Stimulated activated CD8-positive, alpha-beta memory T cell treated with anti-CD3 and anti-CD28 coated beads, Interleukin-4, amount 100 ng/mL, for 24 hours (primary cell): ENCODE results near the gene IGSF3.
A peak's percentile ranks its signal among the peaks of the same experiment; 100 is the strongest.
"Not testable (repeated sequence)": the region's sequence is repeated elsewhere in the genome, so short reads cannot be mapped to it uniquely, and the experiment has no call there.

ENCODE experiments used
- DNase-seq: peaks from one replicate; pipeline ENCODE4 v3.0.0-alpha.2; 2020; ENCODE audit warnings: low read depth

IGSF3 gene

GRCh38 chr1:116595946-116596741, 71.4 kb downstream of the IGSF3 start:
- peak; percentile 13 for DNase-seq

DNA sequence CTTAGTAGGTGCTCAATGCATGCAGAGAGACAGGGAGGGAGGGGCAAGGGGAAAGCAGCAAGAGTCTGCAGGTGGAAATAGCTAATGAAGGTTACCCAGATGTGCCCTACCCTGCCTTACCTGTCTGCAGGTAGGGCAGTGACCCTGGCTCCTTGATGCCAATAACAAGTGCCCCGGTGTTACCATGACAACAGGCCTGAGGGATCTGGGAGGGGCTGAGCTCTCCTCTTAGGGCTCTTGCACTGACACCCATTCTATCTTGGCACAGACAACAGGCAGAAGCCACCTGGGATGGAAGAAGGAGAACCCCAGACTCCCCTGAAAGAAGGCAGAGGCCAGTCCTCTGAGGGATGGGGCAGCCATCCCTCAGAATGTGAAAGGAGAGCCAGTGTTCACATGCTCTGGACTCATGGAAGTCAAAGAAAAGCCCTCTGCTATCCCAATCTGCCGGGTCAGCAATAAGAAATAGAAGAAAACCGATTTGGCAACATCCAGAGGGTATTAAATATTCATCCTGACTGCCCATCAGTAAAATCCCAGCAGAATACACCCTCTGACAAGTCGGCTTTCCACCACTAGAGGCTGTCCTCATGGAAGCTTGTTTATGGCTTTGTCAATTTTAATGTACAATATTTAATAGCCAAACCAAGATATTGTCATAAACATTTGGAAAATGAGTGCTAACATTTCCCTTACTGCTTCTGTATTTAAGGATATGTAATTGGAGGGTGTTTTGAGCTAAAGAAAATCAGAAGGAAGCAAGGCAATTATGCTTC, 72.3 kb downstream of the IGSF3 start:
- DNase-seq: not testable (repeated sequence)

DNA sequence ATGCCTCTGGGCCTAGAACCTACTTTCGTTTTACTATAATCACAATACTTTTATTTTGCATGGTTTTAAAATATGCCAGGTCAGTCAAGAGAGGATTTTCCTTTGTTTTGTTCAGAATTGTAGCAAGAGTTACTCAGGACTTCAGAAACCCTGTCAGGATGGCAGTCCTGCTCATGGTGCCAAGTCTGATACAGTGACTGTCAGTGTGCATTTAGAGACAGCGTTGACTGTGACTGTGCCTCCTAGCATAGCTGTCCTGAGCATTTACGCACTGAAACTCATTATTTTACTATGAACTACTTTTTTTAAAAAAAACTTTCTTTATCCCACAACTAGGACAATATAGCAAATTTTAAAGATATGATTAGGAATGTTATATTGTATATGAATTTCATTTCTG, 73.6 kb downstream of the IGSF3 start:
- not testable (repeated sequence) for DNase-seq

GRCh38 chr1:116593401-116593800, 74.1 kb downstream of the IGSF3 start:
- not testable (repeated sequence) for DNase-seq

- DNase-seq: not testable (repeated sequence)
These were observed 75.5 kb downstream of the IGSF3 start for GRCh38 chr1:116591951-116592605.

DNA sequence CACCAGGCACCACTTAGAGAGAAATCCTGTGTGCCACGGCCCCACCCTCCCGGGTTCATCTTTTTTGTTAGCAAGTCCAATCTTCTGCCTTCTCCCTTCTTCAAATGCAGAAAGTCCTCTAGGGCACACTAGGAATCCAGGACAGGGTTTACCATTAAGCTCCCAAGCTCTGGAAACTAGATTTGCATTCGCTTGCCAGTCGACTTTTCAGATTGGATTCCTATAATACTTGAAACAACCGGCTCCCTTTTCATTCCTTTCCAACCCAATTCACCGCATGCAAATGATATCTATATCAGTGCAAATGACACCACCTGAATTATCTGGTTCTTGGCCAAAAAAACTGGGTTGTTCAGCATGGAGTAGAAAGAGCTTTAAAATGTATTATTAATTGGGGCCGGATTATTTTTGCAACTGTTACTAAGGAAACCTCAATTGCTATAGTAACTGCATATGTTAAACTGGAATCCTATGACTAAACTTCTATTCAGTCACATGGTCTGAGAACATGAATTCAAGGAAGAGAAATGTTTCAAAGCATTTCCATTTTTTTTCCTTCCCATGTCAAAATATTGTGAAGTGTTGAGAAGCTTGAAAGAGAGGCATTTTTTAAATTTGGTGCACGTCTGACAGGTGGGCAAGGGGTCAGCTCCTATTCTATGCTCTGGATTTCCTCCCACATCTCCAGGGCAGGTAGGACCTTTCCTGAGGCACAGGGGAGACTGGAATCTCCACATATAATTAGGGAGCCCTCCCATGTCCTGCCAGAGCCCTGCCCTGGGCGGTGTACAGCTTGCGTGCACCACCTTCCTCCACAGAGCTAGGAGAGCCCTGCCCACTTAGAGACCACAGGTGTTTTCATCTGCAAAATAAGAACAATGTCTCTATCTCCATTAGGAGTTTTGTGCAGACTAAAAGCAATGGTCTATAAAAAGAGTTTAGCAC, 76.3 kb downstream of the IGSF3 start:
- DNase-seq: not testable (repeated sequence)

DNA sequence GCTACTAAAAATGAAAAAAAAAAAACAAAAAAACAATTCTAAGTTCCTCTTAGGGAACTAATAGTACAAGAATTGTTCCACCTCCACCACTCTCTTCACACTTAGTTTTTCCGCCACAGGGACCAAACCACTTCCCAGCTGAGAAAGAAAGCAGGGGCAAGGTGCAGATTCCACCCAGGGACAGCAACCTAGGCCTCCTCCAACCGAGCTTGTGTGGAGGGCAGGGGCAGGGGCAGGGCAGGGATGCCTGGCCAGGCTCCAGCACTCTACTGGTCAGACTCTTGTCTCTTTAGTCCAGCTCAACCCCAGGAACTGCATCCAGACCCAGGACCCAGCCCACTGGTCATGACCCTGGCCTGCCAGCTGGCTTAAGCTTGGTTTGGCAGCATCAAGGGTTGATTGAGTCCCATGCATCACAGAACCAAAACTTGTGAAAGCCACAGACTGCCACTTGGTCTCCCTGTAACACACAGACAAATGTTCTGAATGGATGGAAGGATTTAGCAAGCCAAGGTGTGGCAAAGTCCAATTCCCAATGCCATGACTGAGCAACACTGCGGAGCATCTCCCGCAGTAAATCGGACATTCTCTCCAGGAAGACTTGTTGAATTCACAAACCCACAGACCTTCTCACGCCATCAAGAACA, 77.1 kb downstream of the IGSF3 start:
- not testable (repeated sequence) for DNase-seq

- not testable (repeated sequence) for DNase-seq
These were observed 78.3 kb downstream of the IGSF3 start for GRCh38 chr1:116589101-116589735.

DNA sequence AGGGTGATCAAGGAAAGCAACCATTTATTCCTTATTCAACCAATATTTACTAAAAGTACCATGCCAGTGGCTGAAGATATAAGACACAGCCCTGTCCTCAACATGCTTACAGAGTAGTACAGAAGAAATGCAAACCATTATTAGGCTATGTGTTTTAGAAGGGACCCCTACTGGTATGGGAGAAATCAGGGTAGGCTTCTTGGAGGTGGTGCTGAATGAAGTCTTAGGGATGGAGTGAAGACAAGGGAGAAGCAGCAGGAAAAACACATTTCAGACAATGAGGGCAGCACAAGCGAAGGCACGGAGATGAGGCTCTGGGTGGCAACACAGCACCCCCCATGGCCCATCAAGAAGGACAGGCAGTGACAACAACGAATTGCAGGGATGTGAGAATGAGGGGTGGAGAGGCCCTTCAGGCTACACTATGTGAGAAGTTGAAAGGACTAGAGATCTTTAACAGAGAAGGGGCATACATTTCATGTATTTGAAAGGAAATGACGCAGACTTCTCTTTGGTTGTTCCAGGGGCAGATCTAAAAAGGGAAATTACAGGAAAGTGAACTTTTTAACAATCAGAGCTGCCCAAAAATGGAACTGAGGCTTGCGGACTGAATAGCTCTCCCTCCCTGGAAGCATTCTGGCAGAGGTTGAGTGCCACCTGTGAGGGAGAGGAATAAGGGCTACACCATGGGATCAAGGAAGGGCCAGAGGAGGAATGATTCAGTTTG, 79.9 kb downstream of the IGSF3 start:
- no peak for DNase-seq

DNA sequence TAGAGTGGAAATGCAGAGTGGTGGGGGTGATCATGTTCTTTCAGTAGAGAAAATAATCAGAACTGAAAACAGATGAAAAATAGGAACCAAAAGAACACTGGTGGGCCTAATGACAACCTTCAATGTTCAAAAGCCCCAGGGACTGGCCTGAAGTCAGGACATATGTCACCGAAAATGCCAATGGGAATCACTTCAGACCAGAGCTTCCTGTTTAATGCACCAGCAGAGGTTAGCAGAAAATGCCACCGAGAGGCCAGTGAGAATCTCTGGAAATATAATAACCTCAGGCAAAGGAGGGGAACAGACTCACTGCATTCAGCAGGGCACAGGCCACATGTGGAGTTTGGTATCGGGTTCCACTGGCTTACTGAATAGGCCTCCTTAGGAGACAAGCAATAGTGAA, 80.8 kb downstream of the IGSF3 start:
- DNase-seq: no peak

DNA sequence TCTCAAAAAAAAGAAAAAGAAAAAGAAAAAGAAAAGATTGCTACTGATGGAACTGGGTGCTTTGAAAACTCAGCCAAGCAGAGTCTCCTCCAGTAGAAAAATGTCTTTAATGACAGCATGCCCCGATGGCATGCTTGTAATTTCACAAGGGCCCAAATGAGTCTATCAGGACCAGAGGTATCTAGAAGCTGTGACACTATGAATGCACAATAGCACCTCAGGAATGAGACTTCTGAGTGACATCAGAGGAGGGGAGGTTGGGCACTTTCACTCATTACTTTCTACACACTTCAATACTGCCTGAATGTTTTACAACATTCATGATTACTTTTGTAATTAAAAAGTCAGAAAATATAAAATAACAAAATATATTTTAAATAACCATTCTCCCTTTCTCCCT, 81.6 kb downstream of the IGSF3 start:
- no peak for DNase-seq

DNA sequence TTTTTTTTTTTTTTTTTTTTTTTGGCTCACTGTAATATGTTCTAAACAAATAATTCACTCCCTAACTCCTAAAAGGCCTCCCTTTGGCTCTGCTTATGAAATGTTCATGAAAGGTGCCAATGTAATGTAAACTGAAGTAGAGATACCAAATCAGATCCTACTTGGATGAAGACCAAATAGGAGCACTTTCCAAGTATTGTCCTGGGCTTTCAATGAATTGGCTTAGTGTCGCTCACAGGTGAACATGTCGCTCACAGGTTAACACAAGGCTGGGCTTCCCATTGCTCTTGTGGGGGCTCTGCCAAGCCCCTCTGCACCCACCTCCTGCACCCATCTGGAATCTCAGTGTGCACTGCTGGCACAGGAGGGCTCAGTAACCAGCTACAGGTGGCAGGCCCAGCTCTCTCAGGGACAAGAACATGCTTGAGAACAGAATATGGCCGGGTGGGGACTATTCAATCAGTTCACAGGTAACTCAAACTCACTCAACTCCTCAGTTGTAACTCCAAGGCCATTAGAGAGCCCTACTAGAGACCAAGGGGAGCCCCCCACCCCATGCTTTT, 86.1 kb downstream of the IGSF3 start:
- DNase-seq: no peak

DNA sequence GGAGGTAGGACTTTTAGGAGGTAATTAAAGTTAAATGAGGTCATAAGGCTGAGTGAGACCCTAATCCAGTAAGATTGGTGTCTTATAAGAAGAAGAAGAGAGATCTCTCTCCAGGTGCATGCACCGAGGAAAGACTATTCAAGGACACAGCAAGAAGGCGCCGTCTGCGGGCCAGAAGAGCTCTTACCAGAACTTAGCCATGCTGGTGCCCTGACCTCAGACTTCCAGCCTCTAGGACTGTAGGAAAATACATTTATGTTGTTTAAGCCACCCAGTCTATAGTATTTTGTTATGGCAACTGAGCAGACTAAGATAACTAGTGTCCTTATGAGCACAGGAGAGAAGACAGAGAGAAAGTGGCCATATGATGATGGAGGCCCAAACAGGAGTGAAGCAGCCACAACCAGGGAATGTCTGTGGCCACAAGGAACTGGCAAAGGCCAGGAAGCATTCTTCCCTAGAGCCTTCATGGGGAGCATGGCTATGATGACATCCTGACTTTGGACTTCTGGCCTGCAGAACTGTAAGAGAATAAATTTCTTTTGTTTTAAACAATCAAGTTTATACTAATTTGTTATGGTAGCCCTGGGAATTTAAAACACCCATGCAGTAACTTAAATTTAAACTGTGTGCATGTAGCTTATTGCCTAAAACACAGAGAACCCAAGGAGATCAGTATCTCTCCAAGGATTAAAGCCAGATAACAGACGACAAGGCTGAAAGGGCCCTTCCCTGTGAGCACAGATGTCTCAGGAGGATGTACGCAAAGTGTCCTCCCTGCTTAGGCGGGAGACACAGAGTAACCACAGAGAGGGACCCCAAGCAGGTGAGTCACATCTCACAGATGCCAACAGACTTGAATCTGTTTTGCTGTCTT, 86.8 kb downstream of the IGSF3 start:
- no peak for DNase-seq

DNA sequence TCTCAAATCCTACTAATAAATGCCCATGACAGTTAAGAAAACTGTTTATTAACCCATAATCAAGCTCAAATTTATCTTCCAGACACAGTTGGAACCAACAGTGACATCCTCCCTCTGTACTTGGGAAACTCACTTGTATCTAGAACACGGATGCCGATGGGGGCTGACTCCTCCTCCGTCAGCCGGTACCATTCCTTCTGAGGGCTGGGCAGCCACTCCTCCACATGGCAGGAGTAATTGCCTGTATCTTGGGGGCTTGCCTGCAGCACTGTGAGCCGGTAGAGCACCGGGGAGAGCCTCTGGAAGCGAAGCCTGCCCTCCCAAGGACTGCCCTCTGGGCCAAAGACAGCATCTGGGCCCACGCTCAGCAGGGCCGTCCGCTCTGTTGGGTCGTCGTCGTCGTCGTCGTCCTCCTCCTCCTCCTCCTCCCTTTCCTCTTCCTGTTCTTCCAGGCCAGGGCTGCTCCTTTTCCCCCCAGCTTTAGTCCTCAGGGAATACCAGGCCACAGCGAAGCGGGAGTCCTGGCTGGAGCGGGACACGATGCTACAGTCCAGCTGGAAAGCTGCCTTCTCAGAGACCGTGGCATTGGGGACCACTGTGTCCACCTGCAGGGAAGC, 88.2 kb downstream of the IGSF3 start:
- DNase-seq: no peak

GRCh38 chr1:116578581-116578980, 89.0 kb downstream of the IGSF3 start:
- DNase-seq: no peak

DNA sequence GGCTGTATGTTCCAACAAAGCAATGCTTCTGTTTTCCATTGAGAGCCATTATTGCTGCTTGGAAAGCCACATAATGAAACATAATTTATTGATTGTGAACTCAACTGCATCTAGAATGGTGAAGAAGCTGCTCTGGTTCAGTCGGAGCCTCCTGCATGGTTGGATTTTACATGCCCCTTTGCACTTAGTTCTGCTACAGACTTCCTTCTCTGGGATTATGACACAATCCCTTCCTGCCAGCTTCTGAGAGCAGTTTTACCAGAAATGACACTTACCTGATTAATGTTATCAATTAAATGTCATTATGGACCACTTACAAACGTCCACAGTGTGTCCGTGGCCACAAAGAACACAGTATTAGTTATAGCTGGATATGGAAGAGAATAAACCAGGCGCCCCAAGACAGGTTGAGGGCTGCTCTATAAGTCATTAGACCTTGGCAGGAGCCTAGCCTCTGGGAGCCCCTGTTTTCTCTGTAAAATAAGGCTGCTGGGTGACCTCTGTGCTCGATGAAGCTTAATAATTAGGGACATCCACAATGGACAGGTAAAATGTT, 89.7 kb downstream of the IGSF3 start:
- DNase-seq: no peak

GRCh38 chr1:116574581-116575291, 92.8 kb downstream of the IGSF3 start:
- DNase-seq: peak; percentile 35
